ENCODE measurements around the gene ERCC6. TPM values are rescaled to one million over a fixed set of nuclear protein-coding genes. Genes with fewer than 3 reads are reported as not detected.

The ERCC6 gene
- total and polyA plus RNA-seq, 2 experiments from 2014 or later, result 5.4 to 9.7 TPM

DNA sequence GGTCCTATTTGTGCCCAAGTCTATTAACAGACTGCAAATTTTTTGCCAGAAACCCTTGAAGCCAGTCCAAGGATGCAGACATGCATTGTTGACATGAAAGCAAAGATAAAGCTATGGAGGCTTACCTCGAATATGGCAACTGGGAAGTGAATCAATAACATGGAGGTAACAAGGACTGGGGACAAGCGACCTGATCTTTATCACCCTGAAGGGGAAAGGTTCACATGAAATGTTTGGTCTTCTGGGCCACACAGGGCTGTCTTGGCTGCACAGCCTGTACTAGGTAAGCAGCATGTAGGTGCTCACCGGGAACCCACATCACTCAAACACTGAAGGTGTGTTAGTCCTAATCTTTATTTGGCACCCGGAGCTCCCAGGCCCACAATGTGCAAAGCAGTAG is 17.9 kb downstream of the ERCC6 start:
- TF ChIP-seq, protein P1, sequence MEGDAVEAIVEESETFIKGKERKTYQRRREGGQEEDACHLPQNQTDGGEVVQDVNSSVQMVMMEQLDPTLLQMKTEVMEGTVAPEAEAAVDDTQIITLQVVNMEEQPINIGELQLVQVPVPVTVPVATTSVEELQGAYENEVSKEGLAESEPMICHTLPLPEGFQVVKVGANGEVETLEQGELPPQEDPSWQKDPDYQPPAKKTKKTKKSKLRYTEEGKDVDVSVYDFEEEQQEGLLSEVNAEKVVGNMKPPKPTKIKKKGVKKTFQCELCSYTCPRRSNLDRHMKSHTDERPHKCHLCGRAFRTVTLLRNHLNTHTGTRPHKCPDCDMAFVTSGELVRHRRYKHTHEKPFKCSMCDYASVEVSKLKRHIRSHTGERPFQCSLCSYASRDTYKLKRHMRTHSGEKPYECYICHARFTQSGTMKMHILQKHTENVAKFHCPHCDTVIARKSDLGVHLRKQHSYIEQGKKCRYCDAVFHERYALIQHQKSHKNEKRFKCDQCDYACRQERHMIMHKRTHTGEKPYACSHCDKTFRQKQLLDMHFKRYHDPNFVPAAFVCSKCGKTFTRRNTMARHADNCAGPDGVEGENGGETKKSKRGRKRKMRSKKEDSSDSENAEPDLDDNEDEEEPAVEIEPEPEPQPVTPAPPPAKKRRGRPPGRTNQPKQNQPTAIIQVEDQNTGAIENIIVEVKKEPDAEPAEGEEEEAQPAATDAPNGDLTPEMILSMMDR (IDR thresholded peaks at IDR 0.05; ENCODE audit: low read depth, low read length), result no peak
- peaks cover 6% of the 10 kb centered on the region for H3K36me3 ChIP-seq
- no peaks in the 10 kb centered on the region for H3K9me3 ChIP-seq (ENCODE audit: low read depth)
- no peaks in the 10 kb centered on the region for H3K4me1 ChIP-seq (ENCODE audit: low read depth)
- DNase-seq (ENCODE audit: low read depth in 1 of 2, low spot score in 1 of 2), result no peak
- H3K4me3 ChIP-seq, result no peak overlapping the region
- H3K27ac ChIP-seq, result no peak overlapping the region
- no peaks in the 10 kb centered on the region for H3K27me3 ChIP-seq

DNA sequence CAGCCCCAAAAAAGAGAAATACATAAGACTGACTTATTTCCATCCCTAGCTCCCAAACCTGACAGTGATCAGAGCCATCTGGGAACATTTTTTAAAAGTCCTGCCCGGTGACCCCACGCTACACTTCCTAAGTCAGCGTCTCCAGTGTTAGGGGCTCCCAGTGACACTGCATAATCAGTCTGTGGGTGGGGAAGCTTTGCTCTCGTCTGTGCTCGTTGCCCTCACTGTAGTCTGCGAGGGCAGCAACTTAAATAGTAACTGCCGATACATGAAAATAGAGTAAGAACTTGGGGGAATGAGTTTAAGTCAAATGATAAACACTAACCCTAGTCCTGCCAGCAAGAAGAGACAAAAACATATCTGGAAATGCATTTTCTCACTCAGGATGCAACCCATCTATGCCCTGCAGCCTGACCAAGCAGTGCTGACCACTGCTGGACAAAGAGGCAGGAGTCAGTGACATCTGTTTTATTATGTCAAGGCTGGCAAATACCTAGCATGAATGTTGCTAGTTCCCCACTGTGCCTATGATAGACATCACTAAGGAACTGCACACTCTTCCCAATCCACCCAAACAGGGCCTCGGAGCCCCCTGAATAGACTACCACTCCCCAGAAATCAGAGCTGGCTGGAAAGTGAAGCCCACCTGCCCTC is 18.7 kb downstream of the ERCC6 start:
- H3K9me3 ChIP-seq (ENCODE audit: low read depth), result no peaks in the 10 kb centered on the region
- no peak overlapping the region for H3K4me3 ChIP-seq
- H3K4me1 ChIP-seq (ENCODE audit: low read depth), result no peaks in the 10 kb centered on the region
- no peaks in the 10 kb centered on the region for H3K27me3 ChIP-seq
- H3K36me3 ChIP-seq, result peaks cover under 1% of the 10 kb centered on the region
- no peak overlapping the region for H3K27ac ChIP-seq
- TF ChIP-seq, protein P1 (IDR thresholded peaks at IDR 0.05; ENCODE audit: low read depth, low read length), result no peak
- DNase-seq (ENCODE audit: low read depth in 1 of 2, low spot score in 1 of 2), result no peak

DNA sequence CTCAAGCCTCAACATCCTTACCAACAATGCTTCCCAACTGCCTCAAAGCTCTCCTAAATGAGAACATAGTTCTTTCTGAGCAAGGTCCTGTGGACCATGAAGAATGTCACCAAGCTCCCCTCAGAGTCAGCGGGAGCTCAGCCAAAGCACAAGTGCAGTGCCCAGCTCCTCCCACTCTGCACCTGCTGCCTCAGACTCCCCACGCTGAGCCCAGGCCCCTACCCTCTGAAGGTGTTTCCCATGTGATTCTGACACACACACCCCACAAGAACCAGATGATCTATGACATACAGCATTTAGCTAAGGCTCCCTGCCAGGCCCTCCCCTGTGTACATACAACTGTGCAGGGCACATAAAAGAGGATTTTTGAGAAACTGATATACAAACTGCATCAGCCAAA is 19.2 kb downstream of the ERCC6 start:
- Histone ChIP-seq H3K27ac (no peak overlapping the region), H3K27me3 (no peaks in the 10 kb centered on the region), H3K9me3 (ENCODE audit: low read depth) (no peaks in the 10 kb centered on the region), H3K36me3 (no peaks in the 10 kb centered on the region), H3K4me1 (ENCODE audit: low read depth) (no peaks in the 10 kb centered on the region), H3K4me3 (no peak overlapping the region)
- TF ChIP-seq, protein P1 (IDR thresholded peaks at IDR 0.05; ENCODE audit: low read depth, low read length), result no peak
- no peak for DNase-seq (ENCODE audit: low read depth in 1 of 2, low spot score in 1 of 2)

DNA sequence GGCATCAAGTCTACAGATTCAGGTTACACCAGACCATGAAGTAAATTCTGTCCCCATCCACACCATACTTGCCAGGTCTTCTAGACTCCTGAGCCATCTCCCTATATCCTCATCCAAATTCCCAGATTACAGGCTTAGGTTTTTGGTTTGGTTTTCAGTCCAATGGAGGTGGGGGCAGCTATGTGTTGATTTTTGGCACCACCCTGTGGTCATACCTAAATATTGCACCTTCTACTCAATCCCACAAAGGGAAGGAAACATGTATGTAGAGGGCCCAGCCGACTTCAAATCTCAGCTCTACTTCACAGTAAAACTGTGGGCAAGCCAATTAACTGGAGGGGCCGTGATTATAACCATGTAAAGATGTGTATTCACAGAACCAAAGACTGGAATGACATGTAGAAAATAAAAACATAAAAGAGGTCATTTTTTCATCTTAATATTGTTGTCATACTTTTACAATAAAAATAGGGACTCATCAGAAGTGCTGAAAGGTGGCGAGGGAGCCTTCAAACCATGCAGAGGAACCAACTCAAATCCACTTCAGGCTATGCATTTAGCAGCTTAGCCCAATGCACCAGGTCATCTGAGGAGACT is 19.8 kb downstream of the ERCC6 start:
- no peaks in the 10 kb centered on the region for H3K9me3 ChIP-seq (ENCODE audit: low read depth)
- no peaks in the 10 kb centered on the region for H3K27me3 ChIP-seq
- TF ChIP-seq, protein P1 (IDR thresholded peaks at IDR 0.05; ENCODE audit: low read depth, low read length), result peak; percentile 72
- DNase-seq (ENCODE audit: low read depth in 1 of 2, low spot score in 1 of 2), result peak; percentile 55 to 72
- H3K4me3 ChIP-seq, result no peak overlapping the region
- no peaks in the 10 kb centered on the region for H3K36me3 ChIP-seq
- H3K4me1 ChIP-seq (ENCODE audit: low read depth), result no peaks in the 10 kb centered on the region
- H3K27ac ChIP-seq, result no peak overlapping the region

DNA sequence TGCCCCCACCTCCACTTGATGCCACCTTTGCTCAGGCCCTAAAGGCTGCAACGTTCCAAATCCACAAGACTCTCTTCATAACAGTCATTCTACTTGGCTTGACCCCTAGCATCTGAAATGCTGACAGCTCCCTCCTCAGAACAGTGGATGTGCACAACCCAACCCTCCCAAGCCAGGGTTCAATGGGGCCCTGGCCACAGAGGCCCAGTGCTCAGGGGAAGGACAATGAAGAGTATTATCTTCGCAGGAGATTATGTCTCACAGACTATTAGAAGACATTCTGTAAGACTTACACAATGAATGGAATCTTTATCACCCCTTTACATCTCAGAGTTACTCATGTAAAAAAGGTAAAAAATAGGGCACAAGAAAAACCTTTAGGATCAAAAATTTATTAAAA is 20.4 kb downstream of the ERCC6 start:
- Histone ChIP-seq H3K36me3 (no peaks in the 10 kb centered on the region), H3K27me3 (no peaks in the 10 kb centered on the region), H3K4me1 (ENCODE audit: low read depth) (no peaks in the 10 kb centered on the region), H3K4me3 (no peak overlapping the region), H3K9me3 (ENCODE audit: low read depth) (no peaks in the 10 kb centered on the region), H3K27ac (no peak overlapping the region)
- no peak for DNase-seq (ENCODE audit: low read depth in 1 of 2, low spot score in 1 of 2)
- TF ChIP-seq, protein P1 (IDR thresholded peaks at IDR 0.05; ENCODE audit: low read depth, low read length), result no peak
